Peyer's patch (tissue), 4 donors: ENCODE results near the gene HHLA2. TPM values are rescaled to one million over a fixed set of nuclear protein-coding genes. Genes with fewer than 3 reads are reported as not detected.
"Not testable (repeated sequence)": the region's sequence is repeated elsewhere in the genome, so short reads cannot be mapped to it uniquely, and the experiment has no call there.

Experiments
- DNase-seq, 3 donors: peaks; one replicate each; pipeline ENCODE4 v3.0.0-alpha.2; 2017 to 2019
- H3K27ac ChIP-seq, 4 donors: fragments of 200-600 bp; sonication (generic); one replicate each; pipeline ENCODE4 v1.5.1; 2016 to 2019
- H3K27me3 ChIP-seq, 2 donors: fragments of 200-600 bp; sonication (generic); one replicate each; pipeline ENCODE4 v1.5.1; 2019
- H3K36me3 ChIP-seq, 3 donors: fragments of 200-600 bp; sonication (generic); one replicate each; pipeline ENCODE4 v1.5.1; 2016 to 2019
- H3K4me1 ChIP-seq, 4 donors: fragments of 200-600 bp; sonication (generic); one replicate each; pipeline ENCODE4 v1.5.1; 2016 to 2019
- H3K4me3 ChIP-seq, 4 donors: fragments of 200-600 bp; sonication (generic); 1 replicate in 3 of 4; 2 replicates in 1 of 4; pipeline ENCODE4 v1.5.1; 2016 to 2019; ENCODE audit warnings: mild to moderate bottlenecking in 1 of 4
- H3K9me3 ChIP-seq, 4 donors: fragments of 200-600 bp; sonication (generic); one replicate each; pipeline ENCODE4 v1.5.1; 2016 to 2019; ENCODE audit warnings: mild to moderate bottlenecking in 1 of 4
- POLR2A ChIP-seq, 2 donors: fragments of 450-650 bp; IDR thresholded peaks; one replicate each; pipeline ENCODE4 v1.5.1; 2017; ENCODE audit warnings: antibody characterized with exemption in 2 of 2, mild to moderate bottlenecking in 2 of 2, moderate library complexity in 2 of 2
- total RNA-seq, 4 donors: library from RNA; depleted of rRNA; stranded (reverse); fragments of >200 nt; gene quantifications; one replicate each; pipeline ENCODE4 v1.1.0, GENCODE V29; 2016
- TF ChIP-seq, protein P1 (sequence below), 6 experiments: fragments of 450-650 bp in 4 of 6; fragments of 200-600 bp in 2 of 6; sonication (generic) in 1 of 6; IDR thresholded peaks; one replicate each; pipeline ENCODE4 v1.5.1; 2017 to 2019; ENCODE audit warnings: antibody characterized with exemption in 6 of 6, mild to moderate bottlenecking in 3 of 6, moderate library complexity in 1 of 6

The HHLA2 gene, protein sequence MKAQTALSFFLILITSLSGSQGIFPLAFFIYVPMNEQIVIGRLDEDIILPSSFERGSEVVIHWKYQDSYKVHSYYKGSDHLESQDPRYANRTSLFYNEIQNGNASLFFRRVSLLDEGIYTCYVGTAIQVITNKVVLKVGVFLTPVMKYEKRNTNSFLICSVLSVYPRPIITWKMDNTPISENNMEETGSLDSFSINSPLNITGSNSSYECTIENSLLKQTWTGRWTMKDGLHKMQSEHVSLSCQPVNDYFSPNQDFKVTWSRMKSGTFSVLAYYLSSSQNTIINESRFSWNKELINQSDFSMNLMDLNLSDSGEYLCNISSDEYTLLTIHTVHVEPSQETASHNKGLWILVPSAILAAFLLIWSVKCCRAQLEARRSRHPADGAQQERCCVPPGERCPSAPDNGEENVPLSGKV
- total RNA-seq, result 100 to 1,000 TPM in 3 of 4 donors, 10 to 100 TPM in 1; 14.9 to 276 (median 145) TPM

DNA sequence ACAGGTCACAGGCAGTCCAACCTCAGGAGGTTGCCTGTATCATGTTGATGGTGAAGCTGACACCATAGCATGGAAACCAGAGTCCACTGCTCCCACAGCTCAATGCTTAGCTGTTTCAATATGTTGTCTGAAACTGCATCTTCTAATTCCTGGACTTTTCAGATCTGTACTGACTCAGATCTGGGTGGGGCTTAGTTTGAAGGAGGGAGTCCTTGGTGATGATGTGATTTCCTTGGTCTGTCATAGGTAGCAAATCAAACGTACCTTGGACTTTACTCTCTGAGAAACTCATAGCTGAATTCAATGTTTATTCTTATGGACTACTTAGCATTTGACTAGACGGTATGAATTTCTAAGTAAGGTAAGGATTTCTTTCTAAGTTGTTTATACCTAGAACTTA lies at the start of gene HHLA2:
Gene HHLA2 (plus strand): TSS at position 310 of the 400 bp plus-strand sequence. CDS start 55,266 bp downstream, outside the sequence.
- TF ChIP-seq, protein P1, sequence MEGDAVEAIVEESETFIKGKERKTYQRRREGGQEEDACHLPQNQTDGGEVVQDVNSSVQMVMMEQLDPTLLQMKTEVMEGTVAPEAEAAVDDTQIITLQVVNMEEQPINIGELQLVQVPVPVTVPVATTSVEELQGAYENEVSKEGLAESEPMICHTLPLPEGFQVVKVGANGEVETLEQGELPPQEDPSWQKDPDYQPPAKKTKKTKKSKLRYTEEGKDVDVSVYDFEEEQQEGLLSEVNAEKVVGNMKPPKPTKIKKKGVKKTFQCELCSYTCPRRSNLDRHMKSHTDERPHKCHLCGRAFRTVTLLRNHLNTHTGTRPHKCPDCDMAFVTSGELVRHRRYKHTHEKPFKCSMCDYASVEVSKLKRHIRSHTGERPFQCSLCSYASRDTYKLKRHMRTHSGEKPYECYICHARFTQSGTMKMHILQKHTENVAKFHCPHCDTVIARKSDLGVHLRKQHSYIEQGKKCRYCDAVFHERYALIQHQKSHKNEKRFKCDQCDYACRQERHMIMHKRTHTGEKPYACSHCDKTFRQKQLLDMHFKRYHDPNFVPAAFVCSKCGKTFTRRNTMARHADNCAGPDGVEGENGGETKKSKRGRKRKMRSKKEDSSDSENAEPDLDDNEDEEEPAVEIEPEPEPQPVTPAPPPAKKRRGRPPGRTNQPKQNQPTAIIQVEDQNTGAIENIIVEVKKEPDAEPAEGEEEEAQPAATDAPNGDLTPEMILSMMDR (IDR thresholded peaks at IDR 0.05), result no peak
- peak; percentile 55 to 76 for TF ChIP-seq POLR2A (IDR thresholded peaks at IDR 0.05)
- peak in 1 of 3 donors; percentile 58 for DNase-seq
- Histone ChIP-seq H3K36me3 (no peaks in the 10 kb centered on the region), H3K27me3 (no peaks in the 10 kb centered on the region), H3K9me3 (no peaks in the 10 kb centered on the region), H3K27ac (peak within 1 kb of the TSS in 3 of 4 donors; percentile 62 to 83 (median 82)), H3K4me1 (peaks cover 0 to under 1% (median 0%) of the 10 kb centered on the region in 4 donors), H3K4me3 (peak within 1 kb of the TSS in 3 of 4 donors; percentile 12 to 48 (median 46))

DNA sequence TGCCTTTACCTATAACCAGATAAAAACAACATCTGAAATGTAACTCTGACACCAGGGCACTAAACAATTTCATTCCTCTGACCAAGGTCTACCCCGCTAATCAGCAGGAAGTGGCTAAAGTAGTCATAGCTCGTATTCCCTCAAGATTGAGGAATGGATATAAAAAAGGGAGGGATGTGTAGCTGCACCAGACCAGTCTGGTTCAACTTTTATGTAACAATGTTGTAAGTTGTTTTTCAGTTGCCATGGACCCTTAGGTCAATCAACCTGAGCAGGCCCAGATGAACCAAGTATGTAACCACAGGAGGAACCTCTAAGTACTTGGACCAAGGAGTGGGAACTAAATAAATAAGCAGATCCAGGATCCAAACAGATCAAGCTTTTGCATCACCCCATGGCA lies 45.7 kb upstream of the HHLA2 start:
- H3K36me3 ChIP-seq, result no peaks in the 10 kb centered on the region
- H3K27ac ChIP-seq, result peak overlapping the region in 3 of 4 donors; percentile 32 to 91 (median 78)
- TF ChIP-seq, protein P1 (IDR thresholded peaks at IDR 0.05), result no peak
- no peak for TF ChIP-seq POLR2A (IDR thresholded peaks at IDR 0.05)
- no peak overlapping the region for H3K4me3 ChIP-seq
- H3K9me3 ChIP-seq, result no peaks in the 10 kb centered on the region
- no peaks in the 10 kb centered on the region for H3K4me1 ChIP-seq
- no peak for DNase-seq
- no peaks in the 10 kb centered on the region for H3K27me3 ChIP-seq

DNA sequence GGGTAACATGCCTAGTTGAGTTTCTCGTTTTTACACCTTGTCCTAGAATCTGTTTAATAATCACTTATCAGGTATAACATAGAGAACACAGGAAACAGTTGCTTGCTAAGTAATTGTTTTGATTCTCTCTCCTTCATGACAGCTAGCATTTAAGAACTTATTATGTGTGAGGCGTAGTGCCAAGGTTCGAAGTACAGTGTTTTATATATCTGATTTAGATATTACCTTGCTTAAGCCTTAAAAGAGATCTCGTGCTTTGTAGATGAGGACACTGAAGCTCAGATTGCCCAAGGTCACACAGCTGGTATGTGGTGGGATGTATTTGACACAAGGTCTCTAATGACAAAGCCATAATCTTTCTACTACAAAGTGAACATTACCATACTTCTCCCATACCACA lies 45.1 kb upstream of the HHLA2 start:
- no peaks in the 10 kb centered on the region for H3K36me3 ChIP-seq
- H3K27me3 ChIP-seq, result no peaks in the 10 kb centered on the region
- no peaks in the 10 kb centered on the region for H3K9me3 ChIP-seq
- H3K4me1 ChIP-seq, result no peaks in the 10 kb centered on the region
- TF ChIP-seq, protein P1 (IDR thresholded peaks at IDR 0.05), result peak in 1 of 6 experiments; percentile 8
- TF ChIP-seq POLR2A (IDR thresholded peaks at IDR 0.05), result no peak
- H3K4me3 ChIP-seq, result no peak overlapping the region
- peak overlapping the region in 3 of 4 donors; percentile 32 to 91 (median 78) for H3K27ac ChIP-seq
- DNase-seq, result peak in 1 of 3 donors; percentile 58

DNA sequence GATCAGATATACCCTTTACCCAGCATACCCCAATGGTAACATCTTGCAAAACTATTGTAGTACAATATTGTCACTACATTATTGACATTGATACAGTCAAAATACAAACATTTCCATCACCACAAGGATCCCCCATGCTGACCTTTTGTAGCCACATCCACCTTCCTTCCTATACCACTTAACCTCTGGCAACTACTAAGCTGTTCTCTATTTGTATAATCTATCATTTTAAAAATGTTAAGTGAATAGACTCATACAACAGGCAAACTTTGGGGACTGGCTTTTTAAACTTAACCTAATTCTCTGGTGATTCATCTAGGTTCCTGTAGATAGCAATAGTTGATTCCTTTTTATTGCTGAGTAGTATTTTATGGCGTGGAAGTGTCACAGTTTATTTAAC lies 44.5 kb upstream of the HHLA2 start:
- peak overlapping the region in 2 of 4 donors; percentile 78 to 91 for H3K27ac ChIP-seq

DNA sequence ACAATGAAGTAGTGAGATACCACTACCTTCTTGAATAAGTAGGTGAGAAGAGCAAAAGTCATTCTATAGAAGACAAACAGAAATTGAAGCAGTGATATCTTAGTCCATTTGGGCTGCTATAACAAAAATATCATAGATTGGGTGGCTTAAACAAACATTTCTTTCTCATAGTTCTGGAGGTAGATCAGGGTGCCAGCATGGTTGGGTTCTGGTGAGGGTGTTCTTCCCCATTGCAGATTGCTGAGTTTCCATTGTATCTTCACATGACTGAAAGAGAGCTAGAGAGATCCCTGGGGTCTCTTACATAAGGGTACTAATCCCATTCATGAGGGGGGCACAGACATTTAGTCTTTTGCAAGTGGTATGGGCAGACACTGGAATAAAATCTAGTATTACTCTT lies 41.2 kb upstream of the HHLA2 start:
- H3K4me3 ChIP-seq, result no peak overlapping the region
- DNase-seq, result no peak
- H3K27me3 ChIP-seq, result no peaks in the 10 kb centered on the region
- H3K27ac ChIP-seq, result no peak overlapping the region
- no peaks in the 10 kb centered on the region for H3K4me1 ChIP-seq
- H3K36me3 ChIP-seq, result no peaks in the 10 kb centered on the region
- no peaks in the 10 kb centered on the region for H3K9me3 ChIP-seq
- TF ChIP-seq, protein P1 (IDR thresholded peaks at IDR 0.05), result no peak
- TF ChIP-seq POLR2A (IDR thresholded peaks at IDR 0.05), result no peak

More for the DNA sequence above, 44.5 kb upstream of the HHLA2 start:
- TF ChIP-seq, protein P1 (IDR thresholded peaks at IDR 0.05), result no peak
- no peak for TF ChIP-seq POLR2A (IDR thresholded peaks at IDR 0.05)
- H3K36me3 ChIP-seq, result no peaks in the 10 kb centered on the region
- no peak overlapping the region for H3K4me3 ChIP-seq
- H3K9me3 ChIP-seq, result no peaks in the 10 kb centered on the region
- no peaks in the 10 kb centered on the region for H3K27me3 ChIP-seq
- no peak for DNase-seq
- no peaks in the 10 kb centered on the region for H3K4me1 ChIP-seq

DNA sequence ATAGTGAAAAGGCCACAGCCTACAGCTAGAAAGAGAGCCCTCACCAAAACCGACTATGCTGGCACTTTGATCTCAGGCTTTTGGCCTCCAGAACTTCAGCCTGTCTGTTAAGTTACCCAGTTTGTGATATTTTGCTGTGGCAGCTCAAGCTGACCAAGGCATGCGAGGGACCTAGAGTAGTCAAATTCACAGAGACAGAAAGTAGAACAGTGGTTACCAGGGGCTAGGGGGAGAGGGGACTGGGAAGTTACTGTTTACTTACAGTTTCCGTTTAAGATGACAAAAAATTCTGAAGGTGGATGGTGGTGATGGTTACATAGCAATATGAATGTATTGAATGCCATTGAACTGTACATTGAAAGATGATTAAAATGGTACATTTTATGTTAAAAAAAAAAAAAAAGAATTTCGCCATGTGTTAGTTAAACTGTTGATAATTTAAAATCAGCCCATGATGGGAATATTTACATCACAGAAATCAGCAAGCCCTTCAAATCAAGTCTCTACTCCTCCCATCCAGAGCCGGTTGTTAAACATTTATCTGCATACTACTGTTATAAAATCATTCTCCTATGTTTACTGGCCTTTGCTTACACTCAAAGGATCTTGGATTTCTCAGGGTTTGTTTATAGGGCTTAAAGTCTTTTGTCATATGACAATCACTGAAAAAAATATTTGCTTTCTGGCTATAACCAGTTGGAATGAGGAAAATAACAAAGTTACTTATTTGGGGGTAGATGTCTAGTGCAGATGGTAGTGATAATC lies 31.6 kb upstream of the HHLA2 start:
- not testable (repeated sequence) for H3K4me3 ChIP-seq, H3K27me3 ChIP-seq, H3K9me3 ChIP-seq, H3K27ac ChIP-seq, H3K36me3 ChIP-seq, DNase-seq, H3K4me1 ChIP-seq

DNA sequence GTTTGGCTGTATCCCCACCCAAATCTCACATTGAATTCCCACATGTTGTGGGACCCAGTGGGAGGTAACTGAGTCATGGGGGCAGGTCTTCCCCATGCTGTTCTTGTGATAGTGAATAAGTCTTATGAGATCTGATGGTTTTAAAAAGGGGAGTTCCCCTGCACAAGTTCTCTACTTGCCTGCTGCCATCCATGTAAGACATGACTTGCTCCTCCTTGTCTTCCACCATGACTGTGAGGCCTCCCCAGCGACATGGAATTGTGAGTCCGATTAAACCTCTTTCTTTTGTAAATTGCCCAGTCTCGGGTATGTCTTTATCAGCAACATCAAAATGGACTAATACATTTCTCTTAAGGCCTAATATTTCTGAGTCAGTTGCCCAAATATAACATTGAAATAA lies 28.1 kb upstream of the HHLA2 start:
- not testable (repeated sequence) for H3K4me1 ChIP-seq, H3K4me3 ChIP-seq, DNase-seq, H3K27ac ChIP-seq, H3K36me3 ChIP-seq, H3K27me3 ChIP-seq, H3K9me3 ChIP-seq
